ENCODE data around the gene NAALADL2. TPM values are rescaled to one million over a fixed set of nuclear protein-coding genes. Genes with fewer than 3 reads are reported as not detected.

NAALADL2 gene
- total RNA-seq, 1 experiment from 2014 or later: 1.6 TPM

GRCh38 chr3:175493301-175493700 is 634.2 kb downstream of the NAALADL2 start:
- Histone ChIP-seq H3K4me1 (ENCODE audit: insufficient read depth, low read length) (no peaks in the 10 kb centered on the region), H2AFZ (ENCODE audit: low read length) (no peak overlapping the region), H3K56ac (ENCODE audit: insufficient read length, low read depth, low read length) (no peak overlapping the region), H3K14ac (ENCODE audit: insufficient read depth, low read length) (no peak overlapping the region), H3K27ac (ENCODE audit: insufficient read length, low read depth, low read length) (no peak overlapping the region), H3K79me1 (ENCODE audit: insufficient read depth, low read depth, low read length, poor library complexity, severe bottlenecking) (no peaks in the 10 kb centered on the region), H3K79me2 (ENCODE audit: insufficient read depth, low read length) (no peaks in the 10 kb centered on the region), H3K9ac (ENCODE audit: extremely low read depth, insufficient read length, low read length) (no peak overlapping the region), H2BK20ac (ENCODE audit: low read depth, low read length, poor library complexity, severe bottlenecking) (no peak overlapping the region), H3K18ac (ENCODE audit: insufficient read length, low read depth, low read length) (no peak overlapping the region), H2BK15ac (ENCODE audit: low read depth, low read length) (no peak overlapping the region), H2AK5ac (ENCODE audit: insufficient read length, low read length) (no peak overlapping the region), H3K4ac (ENCODE audit: low read depth, low read length) (no peak overlapping the region), H4K8ac (replicated peaks; ENCODE audit: insufficient read length, low read depth, low read length) (no peak overlapping the region), H2BK120ac (ENCODE audit: low read depth, low read length, poor library complexity, severe bottlenecking) (no peak overlapping the region), H4K91ac (ENCODE audit: insufficient read length, low read depth, low read length) (no peak overlapping the region), H2BK5ac (ENCODE audit: insufficient read length, low read length) (no peak overlapping the region), H3T11ph (ENCODE audit: low read length) (no peak overlapping the region), H4K20me1 (ENCODE audit: control insufficient read depth, insufficient read depth, insufficient read length) (no peaks in the 10 kb centered on the region), H4K5ac (ENCODE audit: insufficient read length, low read depth, low read length) (no peak overlapping the region), H3K27me3 (ENCODE audit: insufficient read depth, low read length) (no peaks in the 10 kb centered on the region), H3K9me3 (ENCODE audit: control insufficient read depth, low read depth, low read length) (no peaks in the 10 kb centered on the region), H3K4me2 (ENCODE audit: insufficient read depth, insufficient read length, low read length) (no peak overlapping the region), H2BK12ac (ENCODE audit: insufficient read length, low read depth, low read length) (no peak overlapping the region), H3K23ac (ENCODE audit: insufficient read length, low read depth, low read length) (no peak overlapping the region), H3K23me2 (ENCODE audit: insufficient read length, low read depth, low read length, poor library complexity, severe bottlenecking) (no peaks in the 10 kb centered on the region)
- Mint-ChIP-seq H3K4me3 (no peak overlapping the region), H3K4me1 (no peaks in the 10 kb centered on the region), H3K9me3 (no peaks in the 10 kb centered on the region), H3K27ac (no peak overlapping the region), H3K27me3 (ENCODE audit: low read depth) (no peaks in the 10 kb centered on the region), H3K36me3 (ENCODE audit: insufficient read depth in 1 of 3, low read depth in 3 of 3) (no peaks in the 10 kb centered on the region)
- no CpG with 5 or more reads among the region's 4 CpGs for WGBS (ENCODE audit: extremely low coverage, insufficient read length, low lambda C conversion rate)
- no peak for TF ChIP-seq CTCF (conservative IDR thresholded peaks at IDR 0.05)
- no peak for DNase-seq

Measured in H9 (cell line).